Lower leg skin (tissue), 4 donors: ENCODE measurements around the gene EBF3. TPM values are rescaled to one million over a fixed set of nuclear protein-coding genes. Genes with fewer than 3 reads are reported as not detected.

Experiments used
- DNase-seq, 2 donors: peaks; one replicate each; pipeline ENCODE4 v3.0.0-alpha.2; 2019; ENCODE audit warnings: low spot score in 2 of 2
- H3K4me3 ChIP-seq: fragments of 200-600 bp; sonication (generic); 2 replicates; pipeline ENCODE4 v1.5.1; 2017; ENCODE audit warnings: mild to moderate bottlenecking, low read depth; ENCODE audit not compliant: poor library complexity, severe bottlenecking
- POLR2A ChIP-seq, 2 donors: fragments of 450-650 bp; IDR thresholded peaks; one replicate each; pipeline ENCODE4 v1.6.1; 2016 to 2017; ENCODE audit warnings: antibody characterized with exemption in 2 of 2, mild to moderate bottlenecking in 1 of 2, moderate library complexity in 1 of 2
- WGBS, 2 donors: methylation state at CpG; one replicate each; pipeline ENCODE4 v1.1.5; 2018; 5-methylcytosine and 5-hydroxymethylcytosine counted together
- intact Hi-C: fragments of 100-400 bp; cut with DNase I; formaldehyde crosslinking; loops from one replicate; pipeline ENCODE4 v1.15.0; 2023; ENCODE audit warnings: low total_unique reads
- total RNA-seq, 4 donors: library from RNA; depleted of rRNA; stranded (reverse); fragments of >200 nt; gene quantifications; one replicate each; pipeline ENCODE4 v1.1.0, GENCODE V29; 2016
- TF ChIP-seq, protein P1 (sequence below), 3 donors: fragments of 450-650 bp; IDR thresholded peaks; one replicate each; pipeline ENCODE4 v1.5.1; 2016; ENCODE audit warnings: antibody characterized with exemption in 3 of 3, mild to moderate bottlenecking in 3 of 3, moderate library complexity in 2 of 3

Gene EBF3
- total RNA-seq, 4 donors from 2014 or later: 0.80 to 8.5 (median 2.4) TPM

DNA sequence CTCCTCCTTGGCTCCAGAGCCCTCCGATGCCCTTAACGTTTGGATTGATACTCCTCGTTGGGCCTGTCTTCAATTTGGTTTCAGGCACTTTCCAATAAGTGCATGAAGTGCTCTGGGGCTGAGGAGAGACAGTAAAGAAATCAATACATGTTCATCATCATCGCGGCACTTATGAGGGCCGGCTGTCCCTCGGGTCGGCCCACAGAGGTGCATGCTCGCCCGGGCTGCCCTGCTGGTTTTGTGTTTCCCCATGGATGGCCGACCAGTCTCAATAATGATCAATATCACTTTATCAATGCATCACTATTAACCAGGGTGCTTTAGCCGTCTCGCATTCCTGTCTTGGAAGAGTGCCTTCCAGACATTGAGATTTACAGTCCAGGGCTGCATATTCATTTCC is 154.2 kb downstream of the EBF3 start:
- WGBS, 2 donors: 88 to 90% methylated on average over 13 of the region's 13 CpGs
- DNase-seq: no peak
- no peak for TF ChIP-seq POLR2A (IDR thresholded peaks at IDR 0.05)
- TF ChIP-seq, protein P1, sequence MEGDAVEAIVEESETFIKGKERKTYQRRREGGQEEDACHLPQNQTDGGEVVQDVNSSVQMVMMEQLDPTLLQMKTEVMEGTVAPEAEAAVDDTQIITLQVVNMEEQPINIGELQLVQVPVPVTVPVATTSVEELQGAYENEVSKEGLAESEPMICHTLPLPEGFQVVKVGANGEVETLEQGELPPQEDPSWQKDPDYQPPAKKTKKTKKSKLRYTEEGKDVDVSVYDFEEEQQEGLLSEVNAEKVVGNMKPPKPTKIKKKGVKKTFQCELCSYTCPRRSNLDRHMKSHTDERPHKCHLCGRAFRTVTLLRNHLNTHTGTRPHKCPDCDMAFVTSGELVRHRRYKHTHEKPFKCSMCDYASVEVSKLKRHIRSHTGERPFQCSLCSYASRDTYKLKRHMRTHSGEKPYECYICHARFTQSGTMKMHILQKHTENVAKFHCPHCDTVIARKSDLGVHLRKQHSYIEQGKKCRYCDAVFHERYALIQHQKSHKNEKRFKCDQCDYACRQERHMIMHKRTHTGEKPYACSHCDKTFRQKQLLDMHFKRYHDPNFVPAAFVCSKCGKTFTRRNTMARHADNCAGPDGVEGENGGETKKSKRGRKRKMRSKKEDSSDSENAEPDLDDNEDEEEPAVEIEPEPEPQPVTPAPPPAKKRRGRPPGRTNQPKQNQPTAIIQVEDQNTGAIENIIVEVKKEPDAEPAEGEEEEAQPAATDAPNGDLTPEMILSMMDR (IDR thresholded peaks at IDR 0.05): no peak
- H3K4me3 ChIP-seq: no peak overlapping the region
- intact Hi-C loops: no loop called here

DNA sequence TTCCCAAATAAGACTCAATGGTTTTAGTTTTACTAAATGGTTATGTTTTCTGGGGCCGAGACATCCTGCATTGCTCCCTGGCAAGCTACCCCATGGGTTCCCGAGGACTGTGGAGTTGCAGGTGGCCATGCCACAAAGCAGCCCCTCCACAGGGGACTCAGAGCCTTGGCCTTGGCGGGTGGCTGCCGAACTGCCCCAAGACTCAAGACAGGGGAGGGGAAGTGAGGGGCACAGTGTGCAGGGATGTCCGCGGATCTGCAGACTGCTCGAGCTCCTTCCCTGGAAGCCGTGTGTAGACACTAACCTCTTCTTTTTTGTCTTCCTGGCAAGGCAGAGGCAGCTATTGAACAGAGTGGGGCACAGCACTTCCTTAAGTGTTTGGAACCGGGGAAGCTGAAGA is 154.6 kb downstream of the EBF3 start:
- intact Hi-C loops: no loop called here
- no peak overlapping the region for H3K4me3 ChIP-seq
- TF ChIP-seq, protein P1 (IDR thresholded peaks at IDR 0.05): no peak
- no peak for TF ChIP-seq POLR2A (IDR thresholded peaks at IDR 0.05)
- 86 to 88% methylated on average over 9 of the region's 9 CpGs for WGBS, 2 donors
- no peak for DNase-seq

DNA sequence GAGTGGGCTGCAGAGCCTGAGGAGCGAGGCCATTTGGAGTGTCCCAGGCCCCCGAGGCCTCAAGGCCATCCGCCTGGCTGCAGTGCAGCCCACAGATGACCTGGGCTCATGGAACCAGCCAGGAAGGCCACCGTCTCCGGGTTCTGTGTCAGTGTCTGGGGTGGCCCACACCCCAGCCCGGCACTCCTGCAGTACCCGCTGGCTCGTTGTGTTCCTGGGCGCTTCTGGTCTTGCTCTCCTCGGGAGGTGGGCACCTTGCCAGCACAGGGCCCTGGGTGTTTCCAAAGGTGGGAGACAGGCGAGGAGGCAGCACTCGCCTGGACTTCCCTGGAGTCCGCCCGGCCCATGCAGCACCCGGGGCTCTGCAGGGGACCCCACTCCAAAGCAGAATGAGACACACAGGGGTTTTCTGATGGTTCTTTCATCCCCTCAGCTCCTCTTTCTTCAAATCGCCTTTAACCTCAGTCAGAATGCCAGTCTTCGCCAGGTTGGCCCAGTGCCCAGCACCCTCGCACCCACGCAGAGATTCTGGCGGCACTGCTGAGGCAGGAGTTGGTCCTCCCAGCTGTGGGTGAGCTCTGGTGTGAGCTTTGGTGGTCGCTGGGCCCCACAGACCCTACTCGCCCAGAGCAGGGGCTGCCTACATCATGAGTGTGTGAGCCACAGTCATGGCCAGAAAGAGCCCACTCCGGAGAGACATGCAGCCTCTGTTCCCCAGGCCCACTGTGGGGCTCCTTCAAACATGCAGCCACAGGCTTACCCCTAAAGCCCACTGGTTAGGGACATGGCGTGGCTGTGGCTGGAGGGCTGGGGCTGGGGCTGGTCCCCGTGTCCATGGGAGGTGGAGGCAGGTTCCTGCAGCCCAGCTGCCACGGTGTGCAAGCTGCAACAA is 155.7 kb downstream of the EBF3 start:
- DNase-seq: peak in 1 of 2 donors; percentile 82
- 71 to 79% methylated on average over 20 to 23 of the region's 26 CpGs for WGBS, 2 donors
- TF ChIP-seq, protein P1 (IDR thresholded peaks at IDR 0.05): no peak
- TF ChIP-seq POLR2A (IDR thresholded peaks at IDR 0.05): no peak

DNA sequence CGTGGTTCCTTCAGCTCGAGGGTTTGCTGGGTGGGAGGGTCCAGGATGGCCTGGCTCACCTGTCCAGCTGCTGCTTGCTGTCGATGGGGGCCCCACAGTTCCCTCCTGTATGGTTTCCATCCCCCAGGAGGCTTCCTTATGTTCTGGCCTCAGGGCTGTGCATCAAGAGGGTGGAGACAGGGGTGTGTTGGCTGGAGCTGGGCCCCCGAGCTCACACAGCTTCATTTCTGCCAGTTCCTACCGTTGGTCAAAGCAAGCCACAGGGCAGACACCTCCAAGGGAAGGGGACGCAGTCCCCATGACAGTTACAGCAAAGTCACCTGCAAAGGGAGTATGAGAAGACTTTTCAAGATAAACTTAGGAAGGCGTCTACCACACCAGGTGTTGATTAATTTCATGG is 156.9 kb downstream of the EBF3 start:
- intact Hi-C loops: no loop called here
- no peak overlapping the region for H3K4me3 ChIP-seq
- TF ChIP-seq, protein P1 (IDR thresholded peaks at IDR 0.05): no peak
- no peak for TF ChIP-seq POLR2A (IDR thresholded peaks at IDR 0.05)
- WGBS, 2 donors: 85 to 88% methylated on average over 7 of the region's 7 CpGs
- no peak for DNase-seq

More for the DNA sequence above, 155.7 kb downstream of the EBF3 start:
- no peak overlapping the region for H3K4me3 ChIP-seq
- intact Hi-C loops: no loop called here

DNA sequence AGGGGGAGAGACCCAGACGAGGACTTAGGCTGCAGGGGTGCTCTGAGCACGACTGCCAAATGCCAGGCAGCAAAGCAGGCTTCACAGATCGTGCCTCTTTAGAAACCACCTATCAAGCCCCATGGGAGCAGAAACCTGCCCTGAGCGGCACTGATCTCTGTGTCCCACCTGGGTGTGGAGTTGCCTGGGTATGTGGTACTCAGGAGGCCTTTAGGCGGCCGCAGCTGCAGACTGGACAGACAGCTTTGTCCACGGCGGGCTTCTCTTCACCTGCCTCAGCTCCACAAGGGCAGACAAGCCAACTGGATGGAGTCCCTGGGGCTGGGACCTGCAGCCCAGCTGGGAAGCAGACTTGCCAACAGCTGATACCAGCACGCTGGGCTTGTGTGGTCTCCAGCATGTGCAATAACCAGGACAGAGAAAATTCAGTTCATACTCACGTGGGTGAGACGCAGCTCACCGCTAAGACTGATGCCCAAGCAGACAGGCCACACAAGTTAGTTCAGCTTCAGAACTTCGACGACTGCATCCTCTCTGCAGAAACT is 163.2 kb downstream of the EBF3 start:
- TF ChIP-seq POLR2A (IDR thresholded peaks at IDR 0.05): no peak
- intact Hi-C loops: no loop called here
- H3K4me3 ChIP-seq: no peak overlapping the region
- DNase-seq: peak in 1 of 2 donors; percentile 80
- 65 to 66% methylated on average over 12 to 13 of the region's 14 CpGs for WGBS, 2 donors

DNA sequence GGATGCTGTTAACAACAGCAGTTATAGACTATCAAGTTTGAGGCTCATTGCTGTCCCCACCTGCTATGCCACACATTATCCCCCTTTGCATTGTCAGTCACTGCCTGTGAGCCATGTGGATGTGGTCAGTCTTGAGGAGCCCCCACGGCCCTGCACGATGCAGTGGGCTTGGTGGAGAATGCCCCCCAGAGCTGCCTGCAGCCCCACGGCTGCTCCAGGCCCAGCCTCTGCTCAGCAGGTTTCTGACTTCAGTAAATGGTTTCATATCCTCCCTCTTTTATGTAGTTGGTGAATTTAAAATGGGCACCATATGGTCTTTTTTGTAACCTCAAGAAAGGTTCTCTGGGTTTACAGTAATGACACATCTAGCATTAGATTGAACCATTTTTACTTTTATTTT is 164.1 kb downstream of the EBF3 start:
- TF ChIP-seq POLR2A (IDR thresholded peaks at IDR 0.05): no peak
- TF ChIP-seq, protein P1 (IDR thresholded peaks at IDR 0.05): no peak
- intact Hi-C loops: no loop called here
- 71 to 72% methylated on average over 3 of the region's 3 CpGs for WGBS, 2 donors
- no peak overlapping the region for H3K4me3 ChIP-seq
- peak in 1 of 2 donors; percentile 72 for DNase-seq
